IPS-18c (cell line): Measurements from ENCODE around the gene CDK5RAP3.
"Not testable (repeated sequence)": the region's sequence is repeated elsewhere in the genome, so short reads cannot be mapped to it uniquely, and the experiment has no call there.

Experiments used
- H3K4me3 ChIP-seq: 2 replicates; pipeline ENCODE4 v1.7.0; 2013; ENCODE audit warnings: low read depth, mild to moderate bottlenecking, low read length, moderate library complexity; ENCODE audit not compliant: insufficient read depth
- H3K9me3 ChIP-seq: one replicate; pipeline ENCODE4 v1.6.1; 2013; ENCODE audit warnings: mild to moderate bottlenecking, low read length, moderate library complexity; ENCODE audit not compliant: control insufficient read depth, insufficient read depth

Gene CDK5RAP3

DNA sequence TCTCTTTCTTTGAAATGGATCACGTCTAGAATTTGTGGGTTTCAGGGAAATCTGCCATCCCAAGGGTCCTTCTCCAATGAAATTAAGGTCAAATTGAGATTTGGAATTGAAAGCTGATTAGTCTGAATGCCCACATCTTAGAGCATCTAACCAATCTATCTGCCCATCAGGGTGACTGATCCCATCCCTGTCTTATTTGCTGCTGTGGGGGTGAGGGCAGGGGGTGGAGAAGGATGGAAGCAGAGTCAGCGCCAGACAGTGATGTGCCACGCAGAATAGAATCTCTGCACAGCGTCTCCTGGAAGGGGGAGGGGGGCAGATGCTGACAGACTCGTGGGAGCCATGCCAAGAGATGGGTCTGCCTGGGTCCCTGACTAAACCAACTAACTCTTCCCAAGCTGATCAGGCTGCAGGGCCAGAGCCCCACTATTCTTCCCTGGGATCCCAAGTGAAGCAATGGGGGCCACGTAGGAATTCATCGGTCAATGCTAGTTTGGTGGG lies 32.1 kb downstream of the CDK5RAP3 start:
- no peak overlapping the region for H3K4me3 ChIP-seq

GRCh38 chr17:48003417-48004151 lies 32.7 kb downstream of the CDK5RAP3 start:
- Histone ChIP-seq H3K4me3 (0 out of 2 replicates have a peak overlapping the region, but pooled peaks have one; percentile 0), H3K9me3 (no peaks in the 10 kb centered on the region)

More for the DNA sequence above, 32.1 kb downstream of the CDK5RAP3 start:
- no peaks in the 10 kb centered on the region for H3K9me3 ChIP-seq

DNA sequence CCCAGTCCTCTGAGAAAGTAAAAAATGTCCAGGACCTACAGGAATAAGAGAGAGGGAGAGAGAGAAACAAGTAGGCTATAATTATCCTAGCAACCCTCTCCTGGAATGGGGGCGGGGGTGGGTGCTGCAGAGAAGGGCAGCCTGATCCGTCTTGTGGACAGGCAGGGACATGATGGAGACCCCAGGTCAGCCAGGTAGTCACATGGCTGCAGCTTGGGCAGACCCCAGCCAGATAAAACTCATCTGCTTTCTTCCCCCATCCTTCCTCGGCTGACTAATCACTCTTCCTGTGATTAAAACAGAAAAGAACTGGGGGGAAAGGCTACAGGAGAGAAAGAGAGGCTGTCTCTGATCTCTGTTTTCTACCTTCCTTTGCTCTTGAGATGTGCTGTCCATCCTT lies 34.1 kb downstream of the CDK5RAP3 start:
- no peak overlapping the region for H3K4me3 ChIP-seq
- H3K9me3 ChIP-seq, result no peaks in the 10 kb centered on the region

DNA sequence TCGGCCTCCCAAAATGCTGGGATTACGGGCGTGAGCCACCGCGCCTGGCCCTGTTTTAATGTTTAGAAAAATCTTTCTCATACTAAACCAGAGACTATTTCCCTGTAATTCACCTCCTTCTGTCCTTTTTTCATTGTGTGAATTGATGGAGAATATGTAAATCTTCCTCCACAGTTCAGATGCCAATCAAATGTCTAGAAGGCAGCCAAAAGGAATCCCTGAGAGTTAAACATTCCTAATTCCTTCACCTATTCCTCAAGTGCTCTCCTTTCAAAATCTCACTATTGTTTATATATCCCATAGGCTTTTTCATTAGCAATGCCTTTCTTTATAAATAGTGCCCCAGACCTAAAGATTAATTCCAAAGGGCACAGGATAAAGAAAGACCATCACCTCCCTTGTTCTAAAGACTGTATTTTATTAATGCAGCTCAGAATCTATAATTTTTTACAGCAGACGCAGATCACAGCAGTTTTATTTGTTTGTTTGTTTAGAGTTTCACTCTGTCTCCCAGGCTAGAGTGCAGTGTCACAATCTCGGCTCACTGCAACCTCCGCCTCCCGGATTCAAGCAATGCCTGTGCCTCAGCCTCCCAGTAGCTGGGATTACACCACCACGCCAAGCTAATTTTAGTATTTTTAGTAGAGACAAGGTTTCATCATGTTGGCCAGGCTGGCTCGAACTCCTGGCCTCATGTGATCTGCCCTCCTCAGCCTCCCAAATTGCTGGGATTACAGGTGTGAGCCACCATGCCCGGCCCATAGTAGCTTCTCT lies 36.2 kb downstream of the CDK5RAP3 start:
- Histone ChIP-seq H3K4me3 (no peak overlapping the region), H3K9me3 (no peaks in the 10 kb centered on the region)

- Histone ChIP-seq H3K4me3 (no peak overlapping the region), H3K9me3 (no peaks in the 10 kb centered on the region)
Observed at GRCh38 chr17:48010193-48010592, 39.3 kb downstream of the CDK5RAP3 start.

- H3K4me3 ChIP-seq, result peak overlapping the region; percentile 56
- H3K9me3 ChIP-seq, result no peaks in the 10 kb centered on the region
Observed at GRCh38 chr17:48011405-48012150, 40.7 kb downstream of the CDK5RAP3 start.

DNA sequence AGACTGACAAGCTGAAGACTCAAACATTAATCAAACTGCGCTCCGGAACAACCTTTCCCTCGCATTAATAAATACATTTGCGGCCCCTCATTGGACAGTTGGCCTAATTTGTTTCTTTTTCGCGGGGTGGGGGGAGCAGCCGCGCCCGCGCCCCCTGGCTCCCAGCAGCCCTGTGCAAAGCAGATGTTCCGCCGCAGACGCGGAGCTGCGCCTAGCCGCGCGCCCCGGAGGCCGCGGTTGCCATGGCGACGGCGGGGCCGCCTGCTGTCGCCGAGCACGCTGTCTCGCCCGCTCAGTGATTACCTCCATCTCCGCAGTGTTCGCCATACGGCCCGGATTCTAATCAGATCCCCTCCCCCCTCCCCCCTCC lies 41.2 kb downstream of the CDK5RAP3 start:
- Histone ChIP-seq H3K4me3 (peak overlapping the region; percentile 56), H3K9me3 (no peaks in the 10 kb centered on the region)

DNA sequence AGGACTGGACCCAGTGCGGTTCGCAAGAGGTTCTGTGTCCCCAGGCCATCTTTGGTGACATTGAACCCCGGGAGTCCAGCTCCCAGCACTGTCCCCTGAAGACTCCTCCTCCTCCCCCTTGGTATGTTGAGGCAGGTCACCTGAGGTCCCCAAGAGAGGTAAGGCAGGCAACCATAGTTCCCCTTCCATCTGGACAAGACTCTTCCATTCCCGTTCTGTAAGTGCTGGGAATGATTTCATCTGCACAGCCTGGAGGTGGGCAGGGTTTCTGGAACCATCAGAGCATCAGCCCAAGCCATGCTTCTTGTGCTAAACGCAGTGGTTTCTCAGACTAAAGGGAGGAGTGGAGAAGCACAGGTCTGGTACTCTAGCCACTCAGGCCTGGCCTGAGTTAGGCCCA lies 41.7 kb downstream of the CDK5RAP3 start:
- no peaks in the 10 kb centered on the region for H3K9me3 ChIP-seq
- H3K4me3 ChIP-seq, result peak overlapping the region; percentile 31

GRCh38 chr17:48013876-48014594 lies 43.1 kb downstream of the CDK5RAP3 start:
- Histone ChIP-seq H3K4me3 (no peak overlapping the region), H3K9me3 (no peaks in the 10 kb centered on the region)

GRCh38 chr17:48014595-48015111 lies 43.7 kb downstream of the CDK5RAP3 start:
- no peaks in the 10 kb centered on the region for H3K9me3 ChIP-seq
- no peak overlapping the region for H3K4me3 ChIP-seq

DNA sequence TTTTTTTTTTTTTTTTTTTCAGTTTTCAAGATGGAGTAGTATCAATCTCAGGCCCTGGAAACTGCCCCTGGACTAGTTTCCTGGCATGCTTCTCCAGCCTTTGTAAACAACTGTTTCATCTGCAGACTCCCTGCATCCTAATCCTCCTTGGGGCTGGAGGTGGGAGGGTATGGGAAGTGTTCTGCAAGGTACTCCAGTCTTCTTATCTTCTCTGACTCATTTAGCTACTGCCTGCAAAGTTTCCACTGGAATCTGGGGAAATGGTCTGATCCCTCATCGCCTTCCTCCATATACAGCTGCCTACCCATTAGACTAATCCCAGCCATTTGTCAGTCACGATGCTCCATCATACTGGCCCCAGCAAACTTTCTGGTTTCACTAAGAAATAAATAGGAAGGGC lies 45.2 kb downstream of the CDK5RAP3 start:
- H3K9me3 ChIP-seq, result no peaks in the 10 kb centered on the region
- H3K4me3 ChIP-seq, result no peak overlapping the region

DNA sequence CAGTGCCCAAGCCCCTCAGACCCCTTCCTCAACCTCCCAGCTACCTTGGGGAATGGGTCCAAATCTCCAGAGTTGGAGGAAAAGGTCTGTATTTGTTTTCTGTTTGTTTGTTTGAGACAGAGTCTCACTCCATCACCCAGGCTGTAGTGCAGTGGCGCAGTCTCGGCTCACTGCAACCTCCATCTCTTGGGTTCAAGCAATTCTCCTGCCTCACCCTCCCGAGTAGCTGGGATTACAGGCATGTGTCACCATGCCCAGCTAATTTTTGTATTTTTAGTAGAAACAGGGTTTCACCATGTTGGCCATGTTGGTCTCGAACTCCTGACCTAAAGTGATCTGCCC lies 46.9 kb downstream of the CDK5RAP3 start:
- H3K9me3 ChIP-seq, H3K4me3 ChIP-seq: not testable (repeated sequence)

DNA sequence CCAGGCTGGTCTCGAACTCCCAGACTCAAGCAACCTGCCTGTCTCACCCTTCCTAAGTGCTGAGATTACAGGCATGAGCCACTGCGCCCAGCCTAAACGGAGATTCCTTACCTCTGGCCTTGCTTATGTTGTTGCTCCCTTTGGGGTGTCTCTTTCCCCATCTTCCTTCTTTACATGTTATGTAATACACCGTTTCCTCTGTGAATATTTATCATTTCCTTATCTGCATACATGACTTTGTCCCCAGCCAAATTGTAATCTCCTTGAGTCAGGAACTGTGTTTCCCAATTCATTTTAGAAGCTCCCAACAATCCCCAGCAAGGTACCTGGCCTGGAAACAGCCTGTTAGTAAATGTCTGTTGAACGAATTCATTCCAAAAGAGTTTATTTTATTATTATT lies 51.0 kb downstream of the CDK5RAP3 start:
- peaks cover 2% of the 10 kb centered on the region for H3K9me3 ChIP-seq
- H3K4me3 ChIP-seq, result no peak overlapping the region

- peaks cover 2% of the 10 kb centered on the region for H3K9me3 ChIP-seq
- H3K4me3 ChIP-seq, result no peak overlapping the region
Observed at GRCh38 chr17:48022901-48023300, 52.0 kb downstream of the CDK5RAP3 start.

DNA sequence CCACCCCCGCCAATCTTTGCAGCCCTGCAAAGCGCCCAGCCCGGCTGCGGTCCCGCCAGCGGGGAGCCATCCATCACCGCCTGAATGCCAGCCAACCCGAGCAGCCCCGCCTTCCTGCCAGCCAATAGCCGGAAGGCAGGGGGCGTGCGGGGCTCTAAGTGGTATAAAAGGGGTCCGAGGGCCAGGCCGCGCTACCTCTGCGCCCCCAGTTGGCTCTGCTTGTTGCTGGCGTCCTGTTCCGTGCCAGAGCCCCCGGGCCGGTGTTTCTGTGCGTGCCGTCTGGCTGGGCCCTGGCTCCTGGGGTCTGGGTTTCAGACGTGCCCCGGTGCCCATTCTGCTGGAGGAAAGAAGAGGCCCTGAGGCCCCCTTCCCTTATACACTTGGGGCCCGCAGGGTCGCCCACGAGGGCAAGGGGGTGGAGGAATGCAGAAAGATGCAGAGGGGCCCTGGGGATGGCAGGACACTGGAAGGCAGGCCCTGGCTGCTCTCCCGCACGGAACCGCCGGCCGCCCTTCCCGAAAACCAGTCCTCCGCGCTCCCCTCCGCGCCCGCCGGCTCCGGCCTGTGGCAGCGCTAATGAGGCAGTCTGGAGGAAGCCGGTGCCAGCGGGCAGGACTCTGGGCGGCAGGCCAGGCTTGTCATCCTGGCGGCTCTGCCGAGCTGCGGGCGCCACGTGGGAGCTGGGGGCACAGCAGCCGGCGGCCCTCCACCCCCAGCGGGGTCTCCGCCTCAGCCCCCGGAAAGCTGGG lies 52.7 kb downstream of the CDK5RAP3 start:
- Histone ChIP-seq H3K9me3 (peaks cover 2% of the 10 kb centered on the region), H3K4me3 (peak overlapping the region; percentile 60)
